OCI-LY3 (cell line): ENCODE data around the gene ESR1.

Source experiments
- EZH2phosphoT487 ChIP-seq: fragments of 200-600 bp; shearing (Covaris generic); IDR thresholded peaks from 2 replicates; pipeline ENCODE4 v1.6.1; 2018; ENCODE audit warnings: antibody characterized with exemption, mixed run types, low read depth
- TF ChIP-seq, protein P1 (sequence below): fragments of 200-600, 300-600 bp; sonication (generic); IDR thresholded peaks from 2 replicates; pipeline ENCODE4 v1.5.1; 2014; ENCODE audit warnings: antibody characterized with exemption, low read length, low read depth

DNA sequence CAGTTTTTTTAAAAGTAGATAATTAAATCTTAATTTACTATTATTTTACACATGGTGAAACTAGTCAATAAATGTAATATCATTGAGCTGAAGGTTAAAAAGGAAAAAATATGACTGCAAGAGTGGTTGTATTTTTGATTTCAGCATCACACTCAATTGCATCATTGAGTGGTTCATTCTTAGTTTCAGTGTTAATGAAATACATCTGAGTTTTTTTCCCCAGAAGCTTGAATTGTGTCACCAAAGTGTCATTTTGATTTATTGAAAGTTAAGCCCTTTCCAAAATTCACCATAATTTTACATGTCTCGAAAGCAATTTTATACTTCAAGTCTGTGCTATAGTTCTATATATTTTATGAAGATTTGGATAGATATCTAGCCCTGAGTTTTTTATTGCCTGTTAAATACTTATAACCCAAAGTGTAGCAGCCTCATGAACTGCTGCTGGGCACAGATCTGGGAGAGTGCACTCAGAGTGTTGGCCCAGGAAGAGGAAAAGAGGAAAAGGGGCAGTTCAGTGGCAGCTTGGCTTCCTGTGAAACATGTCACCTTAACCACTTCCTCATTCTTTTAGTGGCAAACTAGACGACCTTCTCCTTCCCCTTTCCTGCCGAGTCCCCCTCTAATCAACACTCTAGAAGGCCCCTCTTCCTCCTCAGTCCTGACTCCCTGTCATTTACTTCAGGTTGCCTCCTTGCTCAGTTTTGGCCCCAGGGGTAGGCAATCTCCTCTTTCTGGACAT is 140.7 kb downstream of the ESR1 start:
- TF ChIP-seq, protein P1, sequence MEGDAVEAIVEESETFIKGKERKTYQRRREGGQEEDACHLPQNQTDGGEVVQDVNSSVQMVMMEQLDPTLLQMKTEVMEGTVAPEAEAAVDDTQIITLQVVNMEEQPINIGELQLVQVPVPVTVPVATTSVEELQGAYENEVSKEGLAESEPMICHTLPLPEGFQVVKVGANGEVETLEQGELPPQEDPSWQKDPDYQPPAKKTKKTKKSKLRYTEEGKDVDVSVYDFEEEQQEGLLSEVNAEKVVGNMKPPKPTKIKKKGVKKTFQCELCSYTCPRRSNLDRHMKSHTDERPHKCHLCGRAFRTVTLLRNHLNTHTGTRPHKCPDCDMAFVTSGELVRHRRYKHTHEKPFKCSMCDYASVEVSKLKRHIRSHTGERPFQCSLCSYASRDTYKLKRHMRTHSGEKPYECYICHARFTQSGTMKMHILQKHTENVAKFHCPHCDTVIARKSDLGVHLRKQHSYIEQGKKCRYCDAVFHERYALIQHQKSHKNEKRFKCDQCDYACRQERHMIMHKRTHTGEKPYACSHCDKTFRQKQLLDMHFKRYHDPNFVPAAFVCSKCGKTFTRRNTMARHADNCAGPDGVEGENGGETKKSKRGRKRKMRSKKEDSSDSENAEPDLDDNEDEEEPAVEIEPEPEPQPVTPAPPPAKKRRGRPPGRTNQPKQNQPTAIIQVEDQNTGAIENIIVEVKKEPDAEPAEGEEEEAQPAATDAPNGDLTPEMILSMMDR, result no peak
- no peak for TF ChIP-seq EZH2phosphoT487
